GM18873 (cell line): Measurements from ENCODE around the gene NKAIN4.
A peak's percentile ranks its signal among the peaks of the same experiment; 100 is the strongest.

ENCODE experiments used
- ATAC-seq: cut with Tn5 transposase; IDR thresholded peaks from one replicate; pipeline ENCODE4 v1.9.1; 2021; ENCODE audit warnings: mild to moderate bottlenecking, moderate library complexity, moderate number of reproducible peaks; ENCODE audit not compliant: unreplicated experiment, low FRiP score

The NKAIN4 gene

GRCh38 chr20:63274381-63275228 is 20.3 kb upstream of the NKAIN4 start:
- no peak for ATAC-seq

GRCh38 chr20:63273635-63274380 is 19.5 kb upstream of the NKAIN4 start:
- no peak for ATAC-seq

- no peak for ATAC-seq
These were observed 18.9 kb upstream of the NKAIN4 start for GRCh38 chr20:63273059-63273579.

- ATAC-seq: peak; percentile 65
These were observed 18.1 kb upstream of the NKAIN4 start, which contains the start of gene ARFGAP1 for GRCh38 chr20:63272105-63273058. ARFGAP1 (plus strand) TSS chr20:63272813; CDS start chr20:63275581, 2,768 bp downstream.

GRCh38 chr20:63270606-63271325 is 16.5 kb upstream of the NKAIN4 start:
- ATAC-seq: no peak

- ATAC-seq: no peak
These were observed 15.5 kb upstream of the NKAIN4 start for GRCh38 chr20:63269724-63270123.

GRCh38 chr20:63268671-63269439 is 14.6 kb upstream of the NKAIN4 start:
- ATAC-seq: no peak

- ATAC-seq: no peak
These were observed 14.0 kb upstream of the NKAIN4 start for GRCh38 chr20:63268256-63268655.

GRCh38 chr20:63267691-63268090 is 13.4 kb upstream of the NKAIN4 start:
- no peak for ATAC-seq

- no peak for ATAC-seq
These were observed 11.7 kb upstream of the NKAIN4 start for GRCh38 chr20:63265891-63266515.

GRCh38 chr20:63264519-63264918 is 10.3 kb upstream of the NKAIN4 start:
- ATAC-seq: no peak

GRCh38 chr20:63264000-63264399 is 9.7 kb upstream of the NKAIN4 start:
- ATAC-seq: no peak

- ATAC-seq: no peak
These were observed 8.6 kb upstream of the NKAIN4 start for GRCh38 chr20:63262836-63263235.

- ATAC-seq: no peak
These were observed 7.7 kb upstream of the NKAIN4 start for GRCh38 chr20:63261795-63262528.

- ATAC-seq: no peak
These were observed 7.0 kb upstream of the NKAIN4 start for GRCh38 chr20:63261060-63261794.

- no peak for ATAC-seq
These were observed 6.3 kb upstream of the NKAIN4 start for GRCh38 chr20:63260521-63260920.
